Measurements from ENCODE around the gene PRUNE2.
"Not testable (repeated sequence)": the region's sequence is repeated elsewhere in the genome, so short reads cannot be mapped to it uniquely, and the experiment has no call there.

The PRUNE2 gene

GRCh38 chr9:76594764-76595424, 311.0 kb downstream of the PRUNE2 start:
- H3K27me3 ChIP-seq (ENCODE audit: insufficient read depth, low read length, poor library complexity): no peaks in the 10 kb centered on the region
- no peak overlapping the region for H3K4me2 ChIP-seq (ENCODE audit: insufficient read depth, low read length)
- H3K9ac ChIP-seq (ENCODE audit: low read depth, low read length): no peak overlapping the region
- H3K4me3 ChIP-seq (ENCODE audit: low read depth in 1 of 2, low read length in 2 of 2): no peak overlapping the region
- no peaks in the 10 kb centered on the region for H4K20me1 ChIP-seq (ENCODE audit: insufficient read depth, low read length)
- H3K4me1 ChIP-seq (ENCODE audit: insufficient read depth, low read length): no peaks in the 10 kb centered on the region
- TF ChIP-seq CTCF (IDR thresholded peaks at IDR 0.05; ENCODE audit: borderline replicate concordance, extremely low read depth, low read length, poor library complexity, severe bottlenecking) (no peak), EZH2 (IDR thresholded peaks at IDR 0.05; ENCODE audit: borderline replicate concordance, low read depth, low read length, severe bottlenecking) (no peak)
- no peak overlapping the region for H3K27ac ChIP-seq (ENCODE audit: low read length)
- H3K79me2 ChIP-seq (ENCODE audit: insufficient read depth, low read length): no peaks in the 10 kb centered on the region
- no peak overlapping the region for H2AFZ ChIP-seq (ENCODE audit: low read depth, low read length)
- H3K36me3 ChIP-seq (ENCODE audit: insufficient read depth, low read length): no peaks in the 10 kb centered on the region
- no peaks in the 10 kb centered on the region for H3K9me3 ChIP-seq (ENCODE audit: insufficient read depth, low read length, severe bottlenecking)
- ATAC-seq (ENCODE audit: insufficient read depth, low read depth) (no peak), DNase-seq (no peak)

- H4K20me1 ChIP-seq (ENCODE audit: insufficient read depth, low read length); H3K4me2 ChIP-seq (ENCODE audit: insufficient read depth, low read length); H3K27me3 ChIP-seq (ENCODE audit: insufficient read depth, low read length, poor library complexity); H3K27ac ChIP-seq (ENCODE audit: low read length); H3K4me3 ChIP-seq (ENCODE audit: low read depth in 1 of 2, low read length in 2 of 2); ATAC-seq (ENCODE audit: insufficient read depth, low read depth); H2AFZ ChIP-seq (ENCODE audit: low read depth, low read length); H3K79me2 ChIP-seq (ENCODE audit: insufficient read depth, low read length); DNase-seq; H3K9ac ChIP-seq (ENCODE audit: low read depth, low read length); H3K4me1 ChIP-seq (ENCODE audit: insufficient read depth, low read length); H3K9me3 ChIP-seq (ENCODE audit: insufficient read depth, low read length, severe bottlenecking); H3K36me3 ChIP-seq (ENCODE audit: insufficient read depth, low read length): not testable (repeated sequence)
These were observed 311.8 kb downstream of the PRUNE2 start for GRCh38 chr9:76593961-76594735.

GRCh38 chr9:76592974-76593347, 313.0 kb downstream of the PRUNE2 start:
- Histone ChIP-seq H3K36me3 (ENCODE audit: insufficient read depth, low read length) (no peaks in the 10 kb centered on the region), H3K4me1 (ENCODE audit: insufficient read depth, low read length) (no peaks in the 10 kb centered on the region)

More at GRCh38 chr9:76592974-76593347, 313.0 kb downstream of the PRUNE2 start:
- no peak for ATAC-seq (ENCODE audit: insufficient read depth, low read depth)
- Histone ChIP-seq H3K4me3 (ENCODE audit: low read depth in 1 of 2, low read length in 2 of 2) (no peak overlapping the region), H3K9me3 (ENCODE audit: insufficient read depth, low read length, severe bottlenecking) (no peaks in the 10 kb centered on the region), H3K27me3 (ENCODE audit: insufficient read depth, low read length, poor library complexity) (no peaks in the 10 kb centered on the region), H4K20me1 (ENCODE audit: insufficient read depth, low read length) (no peaks in the 10 kb centered on the region), H3K4me2 (ENCODE audit: insufficient read depth, low read length) (no peak overlapping the region), H3K27ac (ENCODE audit: low read length) (no peak overlapping the region), H3K9ac (ENCODE audit: low read depth, low read length) (no peak overlapping the region), H2AFZ (ENCODE audit: low read depth, low read length) (no peak overlapping the region), H3K79me2 (ENCODE audit: insufficient read depth, low read length) (no peaks in the 10 kb centered on the region)
- TF ChIP-seq EZH2 (IDR thresholded peaks at IDR 0.05; ENCODE audit: borderline replicate concordance, low read depth, low read length, severe bottlenecking) (no peak), CTCF (IDR thresholded peaks at IDR 0.05; ENCODE audit: borderline replicate concordance, extremely low read depth, low read length, poor library complexity, severe bottlenecking) (no peak)
- no peak for DNase-seq
